ENCODE data around the gene RAPGEF1. TPM values are rescaled to one million over a fixed set of nuclear protein-coding genes. Genes with fewer than 3 reads are reported as not detected.

Gene RAPGEF1
- total RNA-seq, 1 donor from 2014 or later = 76.8 TPM

DNA sequence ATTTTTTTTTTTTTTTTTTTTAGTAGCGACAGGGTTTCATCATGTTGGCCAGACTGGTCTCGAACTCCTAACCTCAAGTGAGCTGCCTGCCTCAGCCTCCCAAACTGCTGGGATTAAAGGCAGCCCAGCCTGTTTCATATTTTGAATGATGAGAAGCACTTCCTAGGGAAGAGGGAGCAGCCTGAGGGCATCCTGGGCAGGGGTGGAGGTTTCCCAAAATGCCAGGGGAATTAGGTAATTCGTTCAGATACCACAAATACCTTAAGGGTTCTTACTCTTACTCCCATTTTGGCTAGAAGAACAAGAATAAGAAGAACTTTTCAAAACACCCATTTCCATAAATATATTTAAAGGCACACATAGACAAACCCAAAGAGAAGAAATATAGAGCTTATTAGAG lies 29.5 kb upstream of the RAPGEF1 start:
- no peaks in the 10 kb centered on the region for H3K79me2 ChIP-seq (ENCODE audit: insufficient read depth, low read length)
- Mint-ChIP-seq H3K4me1 (ENCODE audit: low read depth, unreplicated experiment) (no peaks in the 10 kb centered on the region), H3K27me3 (ENCODE audit: low read depth, unreplicated experiment) (peaks cover 62% of the 10 kb centered on the region), H3K9me3 (ENCODE audit: unreplicated experiment) (no peaks in the 10 kb centered on the region), H3K4me3 (ENCODE audit: unreplicated experiment) (no peak overlapping the region), H3K36me3 (ENCODE audit: low read depth, unreplicated experiment) (peaks cover 3% of the 10 kb centered on the region), H3K27ac (ENCODE audit: unreplicated experiment) (no peak overlapping the region)
- no peaks in the 10 kb centered on the region for H3K36me3 ChIP-seq (ENCODE audit: insufficient read depth, low read length)
- H3K27me3 ChIP-seq (ENCODE audit: insufficient read depth, low read length) = peaks cover 33% of the 10 kb centered on the region
- no peak overlapping the region for H2AFZ ChIP-seq (ENCODE audit: low read depth, low read length)
- no peak overlapping the region for H3K9ac ChIP-seq (ENCODE audit: low read length)
- no peak for TF ChIP-seq EZH2 (IDR thresholded peaks at IDR 0.05; ENCODE audit: insufficient read depth, low read length)
- TF ChIP-seq, protein P1, sequence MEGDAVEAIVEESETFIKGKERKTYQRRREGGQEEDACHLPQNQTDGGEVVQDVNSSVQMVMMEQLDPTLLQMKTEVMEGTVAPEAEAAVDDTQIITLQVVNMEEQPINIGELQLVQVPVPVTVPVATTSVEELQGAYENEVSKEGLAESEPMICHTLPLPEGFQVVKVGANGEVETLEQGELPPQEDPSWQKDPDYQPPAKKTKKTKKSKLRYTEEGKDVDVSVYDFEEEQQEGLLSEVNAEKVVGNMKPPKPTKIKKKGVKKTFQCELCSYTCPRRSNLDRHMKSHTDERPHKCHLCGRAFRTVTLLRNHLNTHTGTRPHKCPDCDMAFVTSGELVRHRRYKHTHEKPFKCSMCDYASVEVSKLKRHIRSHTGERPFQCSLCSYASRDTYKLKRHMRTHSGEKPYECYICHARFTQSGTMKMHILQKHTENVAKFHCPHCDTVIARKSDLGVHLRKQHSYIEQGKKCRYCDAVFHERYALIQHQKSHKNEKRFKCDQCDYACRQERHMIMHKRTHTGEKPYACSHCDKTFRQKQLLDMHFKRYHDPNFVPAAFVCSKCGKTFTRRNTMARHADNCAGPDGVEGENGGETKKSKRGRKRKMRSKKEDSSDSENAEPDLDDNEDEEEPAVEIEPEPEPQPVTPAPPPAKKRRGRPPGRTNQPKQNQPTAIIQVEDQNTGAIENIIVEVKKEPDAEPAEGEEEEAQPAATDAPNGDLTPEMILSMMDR (IDR thresholded peaks at IDR 0.05; ENCODE audit: insufficient read depth, low read depth, low read length) = no peak
- H3K4me1 ChIP-seq (ENCODE audit: insufficient read depth, low read length) = no peaks in the 10 kb centered on the region
- no peak overlapping the region for H3K4me3 ChIP-seq (ENCODE audit: insufficient read depth, low read depth, low read length)
- DNase-seq (ENCODE audit: low read depth) (no peak), FAIRE-seq (no peak)
- no peaks in the 10 kb centered on the region for H3K9me3 ChIP-seq (ENCODE audit: insufficient read depth, low read depth, low read length)
- no peak overlapping the region for H3K27ac ChIP-seq (ENCODE audit: low read depth, low read length)
- H3K4me2 ChIP-seq (ENCODE audit: low read length) = no peak overlapping the region
- H4K20me1 ChIP-seq (ENCODE audit: insufficient read depth, low read length) = no peaks in the 10 kb centered on the region

GRCh38 chr9:131764568-131764967 lies 24.7 kb upstream of the RAPGEF1 start:
- Histone ChIP-seq H3K4me3 (ENCODE audit: insufficient read depth, low read depth, low read length) (no peak overlapping the region), H3K4me1 (ENCODE audit: insufficient read depth, low read length) (no peaks in the 10 kb centered on the region), H3K4me2 (ENCODE audit: low read length) (no peak overlapping the region), H3K9ac (ENCODE audit: low read length) (no peak overlapping the region), H3K27ac (ENCODE audit: low read depth, low read length) (no peak overlapping the region), H3K27me3 (ENCODE audit: insufficient read depth, low read length) (peaks cover 21% of the 10 kb centered on the region), H3K79me2 (ENCODE audit: insufficient read depth, low read length) (no peaks in the 10 kb centered on the region), H4K20me1 (ENCODE audit: insufficient read depth, low read length) (no peaks in the 10 kb centered on the region), H2AFZ (ENCODE audit: low read depth, low read length) (no peak overlapping the region), H3K36me3 (ENCODE audit: insufficient read depth, low read length) (no peaks in the 10 kb centered on the region), H3K9me3 (ENCODE audit: insufficient read depth, low read depth, low read length) (no peaks in the 10 kb centered on the region)
- Mint-ChIP-seq H3K27ac (ENCODE audit: unreplicated experiment) (no peak overlapping the region), H3K4me1 (ENCODE audit: low read depth, unreplicated experiment) (no peaks in the 10 kb centered on the region), H3K27me3 (ENCODE audit: low read depth, unreplicated experiment) (peaks cover 24% of the 10 kb centered on the region), H3K4me3 (ENCODE audit: unreplicated experiment) (no peak overlapping the region), H3K36me3 (ENCODE audit: low read depth, unreplicated experiment) (peaks cover 3% of the 10 kb centered on the region), H3K9me3 (ENCODE audit: unreplicated experiment) (no peaks in the 10 kb centered on the region)
- TF ChIP-seq, protein P1 (IDR thresholded peaks at IDR 0.05; ENCODE audit: insufficient read depth, low read depth, low read length) = no peak
- no peak for TF ChIP-seq EZH2 (IDR thresholded peaks at IDR 0.05; ENCODE audit: insufficient read depth, low read length)
- FAIRE-seq = no peak
- no peak for DNase-seq (ENCODE audit: low read depth)

DNA sequence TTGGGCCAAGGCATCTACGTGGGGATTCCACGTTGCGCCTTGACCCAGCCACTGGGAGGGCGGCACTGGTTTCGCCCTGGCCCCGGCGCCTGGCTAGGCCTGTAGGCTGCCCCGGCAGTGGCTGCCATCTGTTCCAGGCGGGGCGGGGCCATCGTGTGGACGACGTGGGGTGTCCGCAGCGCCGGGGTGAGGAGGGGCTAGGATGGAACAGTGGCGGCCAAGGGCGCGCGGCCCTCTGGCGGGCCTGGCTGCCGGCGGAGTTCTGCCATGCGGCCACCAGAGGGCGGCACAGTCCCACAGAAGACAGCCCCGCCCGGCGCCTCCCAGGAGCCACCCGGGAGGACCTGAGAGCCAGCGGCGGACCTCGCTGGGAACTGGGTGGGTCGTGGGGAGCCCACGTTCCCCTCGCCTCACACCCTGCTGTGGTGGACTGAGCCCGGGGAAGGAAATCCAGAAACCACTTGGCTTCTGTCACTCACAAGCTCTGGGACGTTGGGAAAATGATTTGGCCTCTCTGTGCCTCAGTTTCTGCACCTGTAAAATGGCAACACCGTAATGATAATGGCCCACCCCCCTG lies 22.6 kb upstream of the RAPGEF1 start:
- Mint-ChIP-seq H3K4me1 (ENCODE audit: low read depth, unreplicated experiment) (no peaks in the 10 kb centered on the region), H3K27ac (ENCODE audit: unreplicated experiment) (no peak overlapping the region), H3K36me3 (ENCODE audit: low read depth, unreplicated experiment) (peaks cover 3% of the 10 kb centered on the region), H3K9me3 (ENCODE audit: unreplicated experiment) (no peaks in the 10 kb centered on the region), H3K27me3 (ENCODE audit: low read depth, unreplicated experiment) (peaks cover 22% of the 10 kb centered on the region), H3K4me3 (ENCODE audit: unreplicated experiment) (no peak overlapping the region)
- Histone ChIP-seq H2AFZ (ENCODE audit: low read depth, low read length) (no peak overlapping the region), H3K79me2 (ENCODE audit: insufficient read depth, low read length) (no peaks in the 10 kb centered on the region), H3K27ac (ENCODE audit: low read depth, low read length) (no peak overlapping the region), H3K9ac (ENCODE audit: low read length) (no peak overlapping the region), H3K9me3 (ENCODE audit: insufficient read depth, low read depth, low read length) (no peaks in the 10 kb centered on the region), H3K4me1 (ENCODE audit: insufficient read depth, low read length) (no peaks in the 10 kb centered on the region), H4K20me1 (ENCODE audit: insufficient read depth, low read length) (no peaks in the 10 kb centered on the region), H3K4me2 (ENCODE audit: low read length) (peak overlapping the region; percentile 47), H3K4me3 (ENCODE audit: insufficient read depth, low read depth, low read length) (no peak overlapping the region), H3K36me3 (ENCODE audit: insufficient read depth, low read length) (no peaks in the 10 kb centered on the region), H3K27me3 (ENCODE audit: insufficient read depth, low read length) (peaks cover 34% of the 10 kb centered on the region)
- TF ChIP-seq, protein P1 (IDR thresholded peaks at IDR 0.05; ENCODE audit: insufficient read depth, low read depth, low read length) = peak; percentile 52
- no peak for TF ChIP-seq EZH2 (IDR thresholded peaks at IDR 0.05; ENCODE audit: insufficient read depth, low read length)
- FAIRE-seq (no peak), DNase-seq (ENCODE audit: low read depth) (no peak)

Data from astrocyte (in vitro differentiated cells and primary cell).